ENCODE measurements around the gene TBC1D19. TPM values are rescaled to one million over a fixed set of nuclear protein-coding genes. Genes with fewer than 3 reads are reported as not detected.

Gene TBC1D19
- total and polyA plus RNA-seq, 3 experiments from 2014 or later = 4.4 to 6.3 (median 5.1) TPM

GRCh38 chr4:26709246-26709645, 125.4 kb downstream of the TBC1D19 start:
- no peaks in the 10 kb centered on the region for H3K27me3 Mint-ChIP-seq
- no peak overlapping the region for H3K27ac Mint-ChIP-seq
- H3K9me3 Mint-ChIP-seq = peaks cover 0 to 18% (median 6%) of the 10 kb centered on the region in 5 donors
- CTCF ChIA-PET = no interaction called here
- Histone ChIP-seq H3K4me1 (ENCODE audit: insufficient read depth, low read length) (no peaks in the 10 kb centered on the region), H3K36me3 (ENCODE audit: insufficient read depth, low read length) (no peaks in the 10 kb centered on the region), H3K27me3 (ENCODE audit: insufficient read depth, low read length, poor library complexity, severe bottlenecking) (no peaks in the 10 kb centered on the region), H3K9me3 (ENCODE audit: low read length) (no peaks in the 10 kb centered on the region), H3K4me3 (ENCODE audit: low read length) (no peak overlapping the region), H3K27ac (ENCODE audit: low read depth, low read length) (no peak overlapping the region)
- H3K4me3 Mint-ChIP-seq = no peak overlapping the region
- POLR2A ChIA-PET = no interaction called here
- peaks cover 6 to 21% (median 14%) of the 10 kb centered on the region in 3 donors for H3K36me3 Mint-ChIP-seq
- peaks cover 0 to 2% (median 0%) of the 10 kb centered on the region in 3 donors for H3K4me1 Mint-ChIP-seq
- DNase-seq = no peak

- Histone ChIP-seq H3K4me3 (ENCODE audit: low read length) (no peak overlapping the region), H3K4me1 (ENCODE audit: insufficient read depth, low read length) (no peaks in the 10 kb centered on the region), H3K27ac (ENCODE audit: low read depth, low read length) (no peak overlapping the region), H3K36me3 (ENCODE audit: insufficient read depth, low read length) (no peaks in the 10 kb centered on the region), H3K9me3 (ENCODE audit: low read length) (no peaks in the 10 kb centered on the region), H3K27me3 (ENCODE audit: insufficient read depth, low read length, poor library complexity, severe bottlenecking) (no peaks in the 10 kb centered on the region)
- DNase-seq = no peak
- Mint-ChIP-seq H3K27ac (no peak overlapping the region), H3K36me3 (peaks cover 9 to 10% (median 10%) of the 10 kb centered on the region in 3 donors), H3K4me3 (no peak overlapping the region), H3K4me1 (peaks cover 0 to 2% (median 0%) of the 10 kb centered on the region in 3 donors), H3K9me3 (peaks cover 0 to 7% (median 3%) of the 10 kb centered on the region in 5 donors), H3K27me3 (no peaks in the 10 kb centered on the region)
- POLR2A ChIA-PET = no interaction called here
- CTCF ChIA-PET = no interaction called here
Measured at GRCh38 chr4:26713563-26714151, 129.8 kb downstream of the TBC1D19 start.

- Histone ChIP-seq H3K4me1 (ENCODE audit: insufficient read depth, low read length) (no peaks in the 10 kb centered on the region), H3K9me3 (ENCODE audit: low read length) (no peaks in the 10 kb centered on the region), H3K27me3 (ENCODE audit: insufficient read depth, low read length, poor library complexity, severe bottlenecking) (no peaks in the 10 kb centered on the region), H3K36me3 (ENCODE audit: insufficient read depth, low read length) (no peaks in the 10 kb centered on the region), H3K27ac (ENCODE audit: low read depth, low read length) (no peak overlapping the region), H3K4me3 (ENCODE audit: low read length) (no peak overlapping the region)
- no peaks in the 10 kb centered on the region for H3K4me1 Mint-ChIP-seq
- H3K27ac Mint-ChIP-seq = no peak overlapping the region
- ChIA-PET CTCF (no interaction called here), POLR2A (no interaction called here)
- no peak overlapping the region for H3K4me3 Mint-ChIP-seq
- DNase-seq = no peak
- H3K27me3 Mint-ChIP-seq = no peaks in the 10 kb centered on the region
- no peaks in the 10 kb centered on the region for H3K9me3 Mint-ChIP-seq
- peaks cover 0 to 5% (median 4%) of the 10 kb centered on the region in 3 donors for H3K36me3 Mint-ChIP-seq
Measured at GRCh38 chr4:26715636-26716242, 131.9 kb downstream of the TBC1D19 start.

GRCh38 chr4:26717332-26717731, 133.4 kb downstream of the TBC1D19 start:
- Mint-ChIP-seq H3K27me3 (no peaks in the 10 kb centered on the region), H3K36me3 (peaks cover 0 to 9% (median 7%) of the 10 kb centered on the region in 3 donors), H3K9me3 (no peaks in the 10 kb centered on the region), H3K27ac (peak overlapping the region in 2 of 8 donors; percentile 20 to 56), H3K4me3 (no peak overlapping the region), H3K4me1 (no peaks in the 10 kb centered on the region)
- no peaks in the 10 kb centered on the region for H3K36me3 ChIP-seq (ENCODE audit: insufficient read depth, low read length)
- H3K27ac ChIP-seq (ENCODE audit: low read depth, low read length) = no peak overlapping the region
- H3K4me3 ChIP-seq (ENCODE audit: low read length) = no peak overlapping the region
- no peak for DNase-seq
- ChIA-PET CTCF (no interaction called here), POLR2A (no interaction called here)
- H3K9me3 ChIP-seq (ENCODE audit: low read length) = no peaks in the 10 kb centered on the region
- no peaks in the 10 kb centered on the region for H3K27me3 ChIP-seq (ENCODE audit: insufficient read depth, low read length, poor library complexity, severe bottlenecking)
- H3K4me1 ChIP-seq (ENCODE audit: insufficient read depth, low read length) = no peaks in the 10 kb centered on the region

- Mint-ChIP-seq H3K27me3 (no peaks in the 10 kb centered on the region), H3K4me1 (peaks cover 23 to 24% (median 23%) of the 10 kb centered on the region in 3 donors), H3K9me3 (no peaks in the 10 kb centered on the region), H3K27ac (no peak overlapping the region), H3K36me3 (peaks cover 0 to 11% (median 4%) of the 10 kb centered on the region in 3 donors), H3K4me3 (no peak overlapping the region)
- DNase-seq = no peak
- Histone ChIP-seq H3K27ac (ENCODE audit: low read depth, low read length) (no peak overlapping the region), H3K9me3 (ENCODE audit: low read length) (no peaks in the 10 kb centered on the region), H3K36me3 (ENCODE audit: insufficient read depth, low read length) (no peaks in the 10 kb centered on the region), H3K4me1 (ENCODE audit: insufficient read depth, low read length) (peaks cover 16% of the 10 kb centered on the region), H3K4me3 (ENCODE audit: low read length) (no peak overlapping the region), H3K27me3 (ENCODE audit: insufficient read depth, low read length, poor library complexity, severe bottlenecking) (no peaks in the 10 kb centered on the region)
- CTCF ChIA-PET = no interaction called here
- POLR2A ChIA-PET = no interaction called here
Measured at GRCh38 chr4:26719954-26720552, 136.2 kb downstream of the TBC1D19 start.

- POLR2A ChIA-PET = no interaction called here
- Histone ChIP-seq H3K36me3 (ENCODE audit: insufficient read depth, low read length) (no peaks in the 10 kb centered on the region), H3K27me3 (ENCODE audit: insufficient read depth, low read length, poor library complexity, severe bottlenecking) (no peaks in the 10 kb centered on the region), H3K4me1 (ENCODE audit: insufficient read depth, low read length) (peaks cover 17% of the 10 kb centered on the region), H3K27ac (ENCODE audit: low read depth, low read length) (no peak overlapping the region), H3K4me3 (ENCODE audit: low read length) (no peak overlapping the region), H3K9me3 (ENCODE audit: low read length) (no peaks in the 10 kb centered on the region)
- peaks cover 5 to 22% (median 10%) of the 10 kb centered on the region in 3 donors for H3K36me3 Mint-ChIP-seq
- no peak for DNase-seq
- H3K27ac Mint-ChIP-seq = peak overlapping the region in 1 of 8 donors; percentile 6
- CTCF ChIA-PET = interaction anchor here (1.0 to 1.4 kb wide), 3 partner anchors 12 to 259 kb away, joined by 3 read pairs; no protein-coding TSS in a partner anchor
- H3K4me3 Mint-ChIP-seq = no peak overlapping the region
- no peaks in the 10 kb centered on the region for H3K9me3 Mint-ChIP-seq
- H3K4me1 Mint-ChIP-seq = peaks cover 26 to 30% (median 29%) of the 10 kb centered on the region in 3 donors
- no peaks in the 10 kb centered on the region for H3K27me3 Mint-ChIP-seq
Measured at GRCh38 chr4:26721685-26722084, 137.8 kb downstream of the TBC1D19 start.

- POLR2A ChIA-PET = no interaction called here
Measured at GRCh38 chr4:26723216-26723615, 139.3 kb downstream of the TBC1D19 start.

GRCh38 chr4:26724534-26724933, 140.7 kb downstream of the TBC1D19 start:
- Histone ChIP-seq H3K36me3 (ENCODE audit: insufficient read depth, low read length) (no peaks in the 10 kb centered on the region), H3K27ac (ENCODE audit: low read depth, low read length) (no peak overlapping the region), H3K4me1 (ENCODE audit: insufficient read depth, low read length) (peaks cover 17% of the 10 kb centered on the region), H3K4me3 (ENCODE audit: low read length) (no peak overlapping the region), H3K9me3 (ENCODE audit: low read length) (no peaks in the 10 kb centered on the region), H3K27me3 (ENCODE audit: insufficient read depth, low read length, poor library complexity, severe bottlenecking) (no peaks in the 10 kb centered on the region)
- peaks cover 6 to 22% (median 14%) of the 10 kb centered on the region in 3 donors for H3K36me3 Mint-ChIP-seq
- H3K27me3 Mint-ChIP-seq = no peaks in the 10 kb centered on the region
- peak overlapping the region in 5 of 8 donors; percentile 4 to 90 (median 66) for H3K27ac Mint-ChIP-seq
- H3K4me1 Mint-ChIP-seq = peaks cover 26 to 30% (median 29%) of the 10 kb centered on the region in 3 donors
- CTCF ChIA-PET = no interaction called here
- no peaks in the 10 kb centered on the region for H3K9me3 Mint-ChIP-seq
- POLR2A ChIA-PET = no interaction called here
- H3K4me3 Mint-ChIP-seq = peak overlapping the region in 1 of 7 donors; percentile 64
- no peak for DNase-seq

More at GRCh38 chr4:26723216-26723615, 139.3 kb downstream of the TBC1D19 start:
- Histone ChIP-seq H3K36me3 (ENCODE audit: insufficient read depth, low read length) (no peaks in the 10 kb centered on the region), H3K9me3 (ENCODE audit: low read length) (no peaks in the 10 kb centered on the region), H3K4me3 (ENCODE audit: low read length) (no peak overlapping the region), H3K27me3 (ENCODE audit: insufficient read depth, low read length, poor library complexity, severe bottlenecking) (no peaks in the 10 kb centered on the region), H3K27ac (ENCODE audit: low read depth, low read length) (no peak overlapping the region), H3K4me1 (ENCODE audit: insufficient read depth, low read length) (peaks cover 17% of the 10 kb centered on the region)
- Mint-ChIP-seq H3K36me3 (peaks cover 5 to 21% (median 10%) of the 10 kb centered on the region in 3 donors), H3K27me3 (no peaks in the 10 kb centered on the region), H3K27ac (peak overlapping the region in 7 of 8 donors; percentile 0 to 85 (median 71)), H3K4me3 (peak overlapping the region in 3 of 7 donors; percentile 10 to 24 (median 14)), H3K9me3 (no peaks in the 10 kb centered on the region), H3K4me1 (peaks cover 26 to 30% (median 29%) of the 10 kb centered on the region in 3 donors)
- peak in 1 of 5 donors; percentile 41 for DNase-seq
- CTCF ChIA-PET = interaction anchor here (1.1 to 1.5 kb wide), 2 partner anchors 264 to 287 kb away, joined by 3 read pairs; no protein-coding TSS in a partner anchor
